GM19372 (cell line): Measurements from ENCODE around the gene OR2Y1.
"Not testable (repeated sequence)": the region's sequence is repeated elsewhere in the genome, so short reads cannot be mapped to it uniquely, and the experiment has no call there.

Experiments
- ATAC-seq: cut with Tn5 transposase; IDR thresholded peaks from one replicate; pipeline ENCODE4 v1.9.1; 2021; ENCODE audit warnings: mild to moderate bottlenecking, low read depth, moderate library complexity; ENCODE audit not compliant: unreplicated experiment

OR2Y1 gene

GRCh38 chr5:180739958-180740357 is at the start of gene OR2Y1:
Gene OR2Y1 (minus strand): TSS chr5:180740058. CDS start chr5:180740058, 0 bp downstream.
- no peak for ATAC-seq

GRCh38 chr5:180788651-180789410 is 49.0 kb upstream of the OR2Y1 start:
- not testable (repeated sequence) for ATAC-seq

GRCh38 chr5:180787711-180788431 is 48.0 kb upstream of the OR2Y1 start:
- ATAC-seq: no peak

DNA sequence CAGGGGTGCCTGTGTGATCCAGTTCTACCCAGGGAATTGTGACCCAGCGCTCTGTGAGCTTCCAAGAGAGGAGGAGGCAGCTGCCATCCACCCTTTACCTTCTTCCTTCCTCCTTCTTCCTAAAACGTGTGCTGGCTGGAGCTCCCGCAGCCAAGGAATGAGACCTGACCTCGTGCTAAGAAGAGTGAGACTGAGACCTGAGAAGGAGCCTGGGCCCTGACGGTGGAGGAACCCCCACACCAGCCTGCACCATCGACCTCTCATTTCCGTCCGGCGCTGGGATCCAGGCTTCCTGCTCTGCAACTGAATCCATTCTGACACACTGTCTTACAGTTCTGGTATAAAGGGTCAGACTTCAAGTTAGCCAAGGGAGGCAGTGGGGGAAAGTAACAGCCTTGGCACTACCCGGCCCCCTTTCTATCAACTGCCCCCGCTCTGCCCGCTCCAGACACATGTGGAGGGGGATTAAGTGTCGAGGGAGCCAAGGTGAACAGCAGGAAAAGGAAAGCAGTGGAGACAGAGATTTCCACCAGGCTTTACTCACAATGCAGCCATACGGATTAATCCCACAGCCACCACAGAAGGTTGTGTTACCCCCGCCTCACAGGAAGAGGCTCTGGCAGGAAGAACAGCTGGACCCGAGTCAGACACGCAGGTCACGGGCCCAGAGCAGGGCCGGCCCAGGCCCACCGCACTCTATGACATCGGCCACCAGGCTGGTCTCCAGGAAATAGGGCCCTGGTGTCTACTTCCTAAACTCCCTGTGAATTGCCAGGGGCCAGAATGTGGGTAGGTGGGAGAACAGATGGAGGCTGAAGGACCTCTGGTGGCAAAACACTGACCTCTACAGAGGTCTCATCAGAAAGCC is 46.9 kb upstream of the OR2Y1 start:
- no peak for ATAC-seq

GRCh38 chr5:180785794-180786221 is 46.0 kb upstream of the OR2Y1 start:
- no peak for ATAC-seq

GRCh38 chr5:180785121-180785781 is 45.4 kb upstream of the OR2Y1 start:
- no peak for ATAC-seq

DNA sequence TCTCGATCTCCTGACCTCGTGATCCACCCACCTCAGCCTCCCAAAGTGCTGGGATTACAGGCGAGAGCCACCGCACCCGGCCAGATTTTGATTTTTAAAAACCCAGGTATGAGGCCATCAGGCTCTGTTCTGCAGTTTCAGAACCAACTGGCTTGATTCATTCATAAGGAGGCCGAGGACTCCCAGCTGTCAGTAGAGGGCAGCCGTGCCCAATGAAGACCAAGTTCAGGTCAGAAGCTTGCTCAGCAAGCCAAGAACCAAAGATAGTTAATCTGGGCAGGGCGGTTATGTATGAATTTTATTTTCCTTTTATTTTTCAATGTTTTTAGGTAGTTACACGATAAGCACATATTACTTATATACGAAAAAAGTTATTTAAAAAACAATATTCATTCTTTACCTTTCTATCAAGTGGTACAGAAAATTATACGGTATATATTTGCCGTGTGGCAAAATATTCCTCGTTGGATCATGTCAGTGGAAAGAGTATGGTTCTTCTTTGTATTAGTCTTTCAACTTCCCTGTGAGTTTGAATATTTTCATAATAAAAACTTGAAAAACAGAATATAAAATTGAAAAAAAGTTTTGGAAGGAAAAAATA is 44.7 kb upstream of the OR2Y1 start:
- peak; percentile 70 for ATAC-seq

- no peak for ATAC-seq
These were observed 43.6 kb upstream of the OR2Y1 start for GRCh38 chr5:180783340-180784052.

GRCh38 chr5:180782748-180783147 is 42.9 kb upstream of the OR2Y1 start:
- no peak for ATAC-seq

- ATAC-seq: not testable (repeated sequence)
These were observed 42.1 kb upstream of the OR2Y1 start for GRCh38 chr5:180781900-180782326.

DNA sequence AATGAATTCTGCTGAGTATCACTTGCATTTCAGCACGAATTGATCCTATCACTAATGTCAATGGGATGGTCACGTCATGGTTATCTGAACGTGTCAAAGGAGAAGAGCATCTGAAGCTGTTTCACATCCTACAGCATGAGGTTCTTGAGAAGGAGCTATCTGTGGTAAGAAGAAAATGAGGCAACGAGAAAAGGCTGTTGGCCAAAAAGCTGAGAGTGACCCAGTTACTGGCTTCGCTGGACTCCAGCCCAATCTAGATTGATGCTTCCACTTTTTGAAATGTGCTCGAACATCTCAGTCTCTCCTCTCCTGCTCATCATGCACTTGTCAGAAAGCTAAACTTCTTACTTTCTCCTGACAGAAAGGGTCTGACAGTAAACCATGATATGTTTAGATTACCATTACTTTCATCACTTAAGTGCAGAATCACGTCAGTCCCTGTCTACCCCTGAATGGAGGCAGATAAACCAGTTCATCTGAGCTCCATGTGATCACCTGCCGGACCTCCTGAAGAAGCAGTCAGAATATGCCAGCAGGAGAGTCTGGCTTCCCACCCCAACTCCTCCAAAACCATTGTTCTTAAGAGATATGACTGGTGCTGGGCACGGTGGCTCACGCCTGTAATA is 40.2 kb upstream of the OR2Y1 start:
- ATAC-seq: no peak

DNA sequence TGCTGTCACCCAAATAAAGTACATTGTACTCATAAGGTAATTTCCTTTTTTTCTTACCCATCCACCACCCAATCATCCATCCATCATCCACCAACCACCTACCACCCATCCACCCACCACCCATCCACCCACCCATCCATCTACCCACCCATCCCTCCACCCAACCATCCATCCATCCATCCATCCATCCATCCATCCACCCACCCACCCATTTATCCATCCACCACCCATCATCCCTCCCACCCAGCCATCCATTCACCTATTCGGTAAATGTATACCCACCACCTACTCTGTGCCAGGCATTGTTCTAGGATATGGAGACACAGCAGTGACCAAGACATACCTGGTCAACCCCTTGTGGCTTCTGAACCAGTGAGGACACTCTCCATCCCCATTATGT is 37.6 kb upstream of the OR2Y1 start:
- ATAC-seq: no peak

- ATAC-seq: no peak
These were observed 36.5 kb upstream of the OR2Y1 start for GRCh38 chr5:180776376-180776775.

DNA sequence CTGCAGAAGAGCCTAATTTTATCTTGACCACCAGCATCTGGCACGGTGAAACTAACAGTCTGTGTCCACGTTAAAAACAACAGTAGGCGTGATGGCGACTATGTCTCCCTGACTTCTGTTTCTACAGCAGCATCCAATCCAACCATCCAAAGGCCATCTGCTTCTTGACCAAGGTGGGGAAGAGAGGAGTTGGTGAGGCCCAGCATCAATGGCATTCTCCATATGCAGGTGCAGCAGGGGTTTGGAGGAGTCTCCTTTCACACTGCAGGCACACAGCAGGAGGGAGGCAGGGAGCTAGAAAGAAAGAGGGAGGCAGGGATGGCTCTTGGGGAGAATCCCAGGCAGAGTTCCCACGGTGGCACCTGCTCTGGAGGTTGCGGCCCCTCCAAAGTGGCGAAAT is 35.8 kb upstream of the OR2Y1 start:
- ATAC-seq: no peak

- no peak for ATAC-seq
These were observed 32.0 kb upstream of the OR2Y1 start for GRCh38 chr5:180771839-180772238.

GRCh38 chr5:180769821-180770220 is 30.0 kb upstream of the OR2Y1 start:
- no peak for ATAC-seq

DNA sequence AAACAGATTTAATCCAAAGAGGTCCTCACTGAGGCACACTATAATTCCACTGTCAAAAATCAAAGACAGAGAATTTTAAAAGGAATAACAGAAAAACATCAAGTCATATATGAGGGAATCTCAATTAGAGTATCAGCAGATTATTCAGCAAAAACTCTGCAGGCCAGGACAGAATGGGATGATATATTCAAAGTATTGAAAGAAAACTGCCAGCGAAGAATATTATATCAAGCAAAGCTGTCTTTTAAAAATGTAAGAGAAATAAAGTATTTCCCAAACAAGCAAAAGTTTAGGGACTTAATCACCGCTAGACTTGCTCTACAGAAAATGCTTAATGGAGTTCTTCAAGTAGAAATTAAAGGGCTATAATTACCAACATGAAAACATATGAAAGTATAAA is 15.7 kb upstream of the OR2Y1 start:
- ATAC-seq: no peak

GRCh38 chr5:180744253-180744652 is 4.4 kb upstream of the OR2Y1 start:
- ATAC-seq: no peak

DNA sequence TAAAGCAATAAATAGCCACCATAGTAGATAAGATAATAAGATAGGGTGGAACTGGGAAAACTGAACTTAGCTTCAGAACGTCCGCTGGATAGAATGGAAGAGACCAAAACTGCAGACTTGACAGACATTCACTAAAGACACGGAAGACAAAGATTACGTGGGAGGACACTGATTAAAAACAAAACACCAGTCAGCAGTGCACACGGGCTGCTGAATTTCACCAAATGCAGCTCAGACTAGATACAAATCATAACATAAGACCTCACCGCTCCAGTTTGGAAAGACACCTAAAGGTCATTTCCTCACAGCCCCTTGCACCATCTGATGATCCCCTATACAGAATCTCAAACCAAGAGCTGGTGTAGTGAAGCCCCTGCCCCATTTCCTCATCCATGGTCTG is 2.9 kb upstream of the OR2Y1 start:
- no peak for ATAC-seq
